Esophagus muscularis mucosa (tissue), 4 donors: ENCODE results near the gene RND1.
"Not testable (repeated sequence)": the region's sequence is repeated elsewhere in the genome, so short reads cannot be mapped to it uniquely, and the experiment has no call there.

Source experiments
- EP300 ChIP-seq: sonication (generic); formaldehyde crosslinking; IDR thresholded peaks from one replicate; pipeline ENCODE4 v1.6.1; 2017; ENCODE audit warnings: antibody characterized with exemption
- POLR2A ChIP-seq: fragments of 450-650 bp; IDR thresholded peaks from one replicate; pipeline ENCODE4 v1.6.1; 2017; ENCODE audit warnings: antibody characterized with exemption, moderate library complexity, mild to moderate bottlenecking, low read depth
- POLR2AphosphoS5 ChIP-seq, 2 donors: sonication (generic); formaldehyde crosslinking; IDR thresholded peaks; one replicate each; pipeline ENCODE4 v1.6.1; 2017; ENCODE audit warnings: antibody characterized with exemption in 2 of 2
- TF ChIP-seq, protein P1 (sequence below), 3 experiments: fragments of 200-600 bp in 2 of 3; fragments of 450-650 bp in 1 of 3; sonication (generic) in 2 of 3; IDR thresholded peaks; one replicate each; pipeline ENCODE4 v1.5.1; 2017 to 2019; ENCODE audit warnings: antibody characterized with exemption in 3 of 3, mild to moderate bottlenecking in 2 of 3, moderate library complexity in 1 of 3

DNA sequence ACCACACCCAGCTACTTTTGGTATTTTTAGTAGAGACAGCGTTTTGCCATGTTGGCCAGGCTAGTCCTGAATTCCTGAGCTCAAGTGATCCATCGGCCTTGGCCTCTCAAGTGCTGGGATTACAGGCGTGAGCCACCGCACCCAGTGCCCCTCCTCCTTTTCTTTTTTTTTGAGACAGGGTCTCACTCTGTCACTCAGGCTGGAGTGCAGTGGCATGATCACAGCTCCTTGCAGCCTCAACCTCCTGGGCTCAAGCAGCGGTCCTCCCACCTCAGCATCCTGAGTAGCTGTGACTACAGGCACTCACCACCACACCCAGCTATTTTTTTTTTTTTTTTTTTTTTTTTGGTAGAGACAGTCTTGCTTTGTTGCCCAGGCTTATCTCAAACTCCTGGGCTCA, 5.4 kb downstream of the RND1 start:
- TF ChIP-seq, protein P1, sequence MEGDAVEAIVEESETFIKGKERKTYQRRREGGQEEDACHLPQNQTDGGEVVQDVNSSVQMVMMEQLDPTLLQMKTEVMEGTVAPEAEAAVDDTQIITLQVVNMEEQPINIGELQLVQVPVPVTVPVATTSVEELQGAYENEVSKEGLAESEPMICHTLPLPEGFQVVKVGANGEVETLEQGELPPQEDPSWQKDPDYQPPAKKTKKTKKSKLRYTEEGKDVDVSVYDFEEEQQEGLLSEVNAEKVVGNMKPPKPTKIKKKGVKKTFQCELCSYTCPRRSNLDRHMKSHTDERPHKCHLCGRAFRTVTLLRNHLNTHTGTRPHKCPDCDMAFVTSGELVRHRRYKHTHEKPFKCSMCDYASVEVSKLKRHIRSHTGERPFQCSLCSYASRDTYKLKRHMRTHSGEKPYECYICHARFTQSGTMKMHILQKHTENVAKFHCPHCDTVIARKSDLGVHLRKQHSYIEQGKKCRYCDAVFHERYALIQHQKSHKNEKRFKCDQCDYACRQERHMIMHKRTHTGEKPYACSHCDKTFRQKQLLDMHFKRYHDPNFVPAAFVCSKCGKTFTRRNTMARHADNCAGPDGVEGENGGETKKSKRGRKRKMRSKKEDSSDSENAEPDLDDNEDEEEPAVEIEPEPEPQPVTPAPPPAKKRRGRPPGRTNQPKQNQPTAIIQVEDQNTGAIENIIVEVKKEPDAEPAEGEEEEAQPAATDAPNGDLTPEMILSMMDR (IDR thresholded peaks at IDR 0.05): not testable (repeated sequence)
- not testable (repeated sequence) for TF ChIP-seq POLR2A; EP300; POLR2AphosphoS5 (IDR thresholded peaks at IDR 0.05)
